GM06990 (cell line): ENCODE data around the gene TBC1D20.

Experiments
- DNase-seq: peaks from one replicate; pipeline ENCODE4 v3.0.0-alpha.2; 2011; ENCODE audit not compliant: insufficient read length; ENCODE audit errors: extremely low read depth
- H3K27me3 ChIP-seq: replicated peaks from 2 replicates; pipeline ENCODE4 v1.6.0; 2011; ENCODE audit warnings: low read length; ENCODE audit not compliant: control insufficient read depth, insufficient read depth
- H3K36me3 ChIP-seq: 2 replicates; pipeline ENCODE4 v1.5.1; 2011; ENCODE audit warnings: low read length; ENCODE audit not compliant: control insufficient read depth, insufficient read depth
- H3K4me3 ChIP-seq: replicated peaks from 2 replicates; pipeline ENCODE4 v1.5.1; 2011; ENCODE audit warnings: low read depth, mild to moderate bottlenecking, control low read depth, low read length
- TF ChIP-seq, protein P1 (sequence below): IDR thresholded peaks from 2 replicates; pipeline ENCODE4 v1.5.1; 2011; ENCODE audit warnings: low read length, control low read depth, mild to moderate bottlenecking, inconsistent platforms; ENCODE audit not compliant: insufficient read depth, poor library complexity, severe bottlenecking

TBC1D20 gene

GRCh38 chr20:416950-417800 is 45.2 kb downstream of the TBC1D20 start:
- Histone ChIP-seq H3K27me3 (no peaks in the 10 kb centered on the region), H3K36me3 (peaks cover 23% of the 10 kb centered on the region), H3K4me3 (no peak overlapping the region)
- TF ChIP-seq, protein P1, sequence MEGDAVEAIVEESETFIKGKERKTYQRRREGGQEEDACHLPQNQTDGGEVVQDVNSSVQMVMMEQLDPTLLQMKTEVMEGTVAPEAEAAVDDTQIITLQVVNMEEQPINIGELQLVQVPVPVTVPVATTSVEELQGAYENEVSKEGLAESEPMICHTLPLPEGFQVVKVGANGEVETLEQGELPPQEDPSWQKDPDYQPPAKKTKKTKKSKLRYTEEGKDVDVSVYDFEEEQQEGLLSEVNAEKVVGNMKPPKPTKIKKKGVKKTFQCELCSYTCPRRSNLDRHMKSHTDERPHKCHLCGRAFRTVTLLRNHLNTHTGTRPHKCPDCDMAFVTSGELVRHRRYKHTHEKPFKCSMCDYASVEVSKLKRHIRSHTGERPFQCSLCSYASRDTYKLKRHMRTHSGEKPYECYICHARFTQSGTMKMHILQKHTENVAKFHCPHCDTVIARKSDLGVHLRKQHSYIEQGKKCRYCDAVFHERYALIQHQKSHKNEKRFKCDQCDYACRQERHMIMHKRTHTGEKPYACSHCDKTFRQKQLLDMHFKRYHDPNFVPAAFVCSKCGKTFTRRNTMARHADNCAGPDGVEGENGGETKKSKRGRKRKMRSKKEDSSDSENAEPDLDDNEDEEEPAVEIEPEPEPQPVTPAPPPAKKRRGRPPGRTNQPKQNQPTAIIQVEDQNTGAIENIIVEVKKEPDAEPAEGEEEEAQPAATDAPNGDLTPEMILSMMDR, result no peak
- no peak for DNase-seq

- Histone ChIP-seq H3K36me3 (peaks cover 17% of the 10 kb centered on the region), H3K27me3 (no peaks in the 10 kb centered on the region), H3K4me3 (no peak overlapping the region)
- DNase-seq, result no peak
- TF ChIP-seq, protein P1, result no peak
These were observed 46.5 kb downstream of the TBC1D20 start for GRCh38 chr20:415820-416322.

GRCh38 chr20:414161-414560 is 48.2 kb downstream of the TBC1D20 start:
- peaks cover 10% of the 10 kb centered on the region for H3K36me3 ChIP-seq
- no peak overlapping the region for H3K4me3 ChIP-seq
- no peaks in the 10 kb centered on the region for H3K27me3 ChIP-seq
- TF ChIP-seq, protein P1, result no peak
- DNase-seq, result no peak

GRCh38 chr20:412081-412480 is 50.3 kb downstream of the TBC1D20 start:
- TF ChIP-seq, protein P1, result no peak
- H3K4me3 ChIP-seq, result no peak overlapping the region
- H3K27me3 ChIP-seq, result no peaks in the 10 kb centered on the region
- H3K36me3 ChIP-seq, result peaks cover 3% of the 10 kb centered on the region
- DNase-seq, result no peak

DNA sequence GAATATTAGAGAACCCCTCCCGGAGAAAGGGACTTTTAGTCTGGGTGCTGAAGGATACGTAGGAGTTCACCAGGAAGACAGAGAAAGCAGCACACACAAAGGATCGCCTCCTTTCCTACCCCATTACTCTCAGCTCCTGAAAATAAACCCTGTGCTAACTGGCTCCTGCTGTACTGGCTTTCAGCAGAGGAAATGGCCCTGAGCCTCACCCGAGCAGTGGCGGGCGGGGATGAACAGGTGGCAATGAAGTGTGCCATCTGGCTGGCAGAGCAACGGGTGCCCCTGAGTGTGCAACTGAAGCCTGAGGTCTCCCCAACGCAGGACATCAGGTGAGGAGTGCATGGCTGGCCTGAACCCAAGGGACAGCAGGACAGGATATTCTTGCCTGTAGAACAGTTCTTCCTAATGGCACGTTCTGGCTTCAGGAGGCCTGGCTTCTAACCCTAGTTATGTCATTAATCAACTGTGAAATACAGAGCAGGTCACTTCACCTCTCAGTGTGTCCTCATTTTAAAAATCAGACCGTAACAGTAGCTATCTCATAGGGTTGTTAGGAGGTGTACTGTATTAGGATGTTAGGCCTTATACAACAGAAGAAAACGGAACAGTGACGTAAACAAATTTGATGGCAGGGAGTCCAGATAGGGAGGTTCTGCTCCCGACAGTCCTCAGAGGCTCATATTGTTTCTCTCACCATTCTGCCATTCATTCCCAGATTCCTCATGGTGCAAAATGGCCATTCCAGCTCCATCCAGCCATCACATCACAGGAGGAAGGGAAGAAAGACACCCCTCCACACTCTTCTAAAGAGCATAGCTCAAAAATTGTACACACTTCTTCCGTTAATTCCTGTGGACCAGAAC is 52.4 kb downstream of the TBC1D20 start:
- DNase-seq, result no peak
- Histone ChIP-seq H3K27me3 (no peaks in the 10 kb centered on the region), H3K4me3 (peak overlapping the region; percentile 99)

More for the DNA sequence above, 52.4 kb downstream of the TBC1D20 start:
- H3K36me3 ChIP-seq, result peaks cover 3% of the 10 kb centered on the region
- TF ChIP-seq, protein P1, result no peak
